Astrocyte (in vitro differentiated cells and primary cell): ENCODE measurements around the gene SBNO2.

ENCODE experiments used
- CTCF ChIP-seq: IDR thresholded peaks from 2 replicates; pipeline ENCODE4 v1.5.1; 2011; ENCODE audit warnings: low read depth, mild to moderate bottlenecking, inconsistent platforms, low read length, moderate library complexity; ENCODE audit not compliant: insufficient read depth
- EZH2 ChIP-seq: IDR thresholded peaks from 2 replicates; pipeline ENCODE4 v1.6.1; 2012; ENCODE audit warnings: mild to moderate bottlenecking, low read length, inconsistent platforms; ENCODE audit not compliant: insufficient read depth

- TF ChIP-seq CTCF (no peak), EZH2 (no peak)
Observed at GRCh38 chr19:1102407-1103131, 71.5 kb downstream of the SBNO2 start.
